ENCODE results near the gene ADAMTS8. TPM values are rescaled to one million over a fixed set of nuclear protein-coding genes. Genes with fewer than 3 reads are reported as not detected.

Gene ADAMTS8
- polyA plus RNA-seq, 2 of the 4 experiments (the other 2 are of a cell fraction): 0.17 to 0.26 TPM

DNA sequence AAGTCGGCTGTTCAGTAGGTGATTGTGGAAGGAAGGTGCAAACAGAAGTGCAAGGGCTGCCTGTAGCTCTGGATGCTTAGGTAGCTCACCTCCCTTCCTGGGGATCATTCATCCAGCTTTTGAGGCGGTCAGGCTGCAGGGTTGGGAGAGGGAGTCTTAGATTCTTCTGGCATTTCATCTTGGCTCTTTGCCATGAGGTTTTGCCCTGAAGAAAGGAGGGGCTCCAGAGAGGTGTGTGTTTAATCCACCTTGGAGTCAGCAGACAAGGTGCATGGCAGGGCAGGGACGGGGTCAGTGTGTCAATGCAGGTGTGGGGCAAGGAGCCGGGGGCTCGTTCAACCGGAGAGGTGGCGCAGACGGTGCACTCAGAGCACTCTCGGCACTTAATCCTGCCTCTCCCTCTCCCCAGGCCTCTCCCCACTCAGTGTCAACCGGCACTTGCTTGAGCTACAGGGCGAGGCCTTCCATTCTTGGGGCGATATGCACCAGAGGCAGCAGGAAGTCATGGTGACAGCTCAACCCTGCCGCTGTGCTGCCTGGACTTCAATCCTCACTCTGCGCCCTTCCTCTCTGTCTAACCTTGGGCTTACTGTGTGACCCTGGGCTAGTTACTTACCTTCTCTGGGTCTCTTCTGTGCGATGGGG lies 27.2 kb upstream of the ADAMTS8 start:
- Histone ChIP-seq H3K4me2 (no peak overlapping the region), H3K9me3 (no peaks in the 10 kb centered on the region), H3K4me3 (no peak overlapping the region), H3K27ac (no peak overlapping the region), H3K4me1 (peaks cover 6% of the 10 kb centered on the region; the same call in 1 of the 3 replicates)
- ATAC-seq (no peak), DNase-seq (ENCODE audit: low read depth in 1 of 2, low spot score in 1 of 2) (no peak), FAIRE-seq (no peak)
- ChIA-PET POLR2A (no interaction called here), CTCF (interaction anchor here (1.3 kb wide), 1 partner anchor 21 kb away, joined by 3 read pairs; no protein-coding TSS in a partner anchor)
- TF ChIP-seq, protein P1, sequence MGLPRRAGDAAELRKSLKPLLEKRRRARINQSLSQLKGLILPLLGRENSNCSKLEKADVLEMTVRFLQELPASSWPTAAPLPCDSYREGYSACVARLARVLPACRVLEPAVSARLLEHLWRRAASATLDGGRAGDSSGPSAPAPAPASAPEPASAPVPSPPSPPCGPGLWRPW (IDR thresholded peaks at IDR 0.05): no peak
- TF ChIP-seq ESRRA (IDR thresholded peaks at IDR 0.05; ENCODE audit: borderline replicate concordance, low read length): no peak
- TF ChIP-seq HOXB13 (CRISPR knock-in tag; IDR thresholded peaks at IDR 0.05; ENCODE audit: low read depth): no peak
- no peak for TF ChIP-seq FOXS1 (CRISPR knock-in tag; IDR thresholded peaks at IDR 0.05)
- no peak for TF ChIP-seq CBX2 (IDR thresholded peaks at IDR 0.05; ENCODE audit: borderline replicate concordance, low read depth)
- no peak for TF ChIP-seq MAZ (IDR thresholded peaks at IDR 0.05; ENCODE audit: borderline replicate concordance, low read depth, low read length)
- TF ChIP-seq, protein P2, sequence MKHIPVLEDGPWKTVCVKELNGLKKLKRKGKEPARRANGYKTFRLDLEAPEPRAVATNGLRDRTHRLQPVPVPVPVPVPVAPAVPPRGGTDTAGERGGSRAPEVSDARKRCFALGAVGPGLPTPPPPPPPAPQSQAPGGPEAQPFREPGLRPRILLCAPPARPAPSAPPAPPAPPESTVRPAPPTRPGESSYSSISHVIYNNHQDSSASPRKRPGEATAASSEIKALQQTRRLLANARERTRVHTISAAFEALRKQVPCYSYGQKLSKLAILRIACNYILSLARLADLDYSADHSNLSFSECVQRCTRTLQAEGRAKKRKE (CRISPR knock-in tag; IDR thresholded peaks at IDR 0.05; ENCODE audit: low read depth): no peak
- no peak for TF ChIP-seq GATA3 (IDR thresholded peaks at IDR 0.05; ENCODE audit: borderline replicate concordance)
- no peak for TF ChIP-seq MYC (IDR thresholded peaks at IDR 0.05; ENCODE audit: borderline replicate concordance, low read length)
- TF ChIP-seq NPAS2 (CRISPR knock-in tag; IDR thresholded peaks at IDR 0.05; ENCODE audit: borderline replicate concordance): no peak
- no peak for TF ChIP-seq JUNB (IDR thresholded peaks at IDR 0.05)
- TF ChIP-seq RNF2 (IDR thresholded peaks at IDR 0.05; ENCODE audit: borderline replicate concordance, low read depth): no peak
- 82% methylated on average over 14 of the region's 15 CpGs for WGBS (ENCODE audit: missing lambda C conversion rate)

GRCh38 chr11:130454491-130455252 lies 26.3 kb upstream of the ADAMTS8 start:
- DNase-seq (ENCODE audit: low read depth in 1 of 2, low spot score in 1 of 2) (no peak), ATAC-seq (no peak), FAIRE-seq (no peak)
- Histone ChIP-seq H3K9me3 (no peaks in the 10 kb centered on the region), H3K4me3 (no peak overlapping the region), H3K27ac (no peak overlapping the region), H3K4me2 (no peak overlapping the region), H3K4me1 (peaks cover 15% of the 10 kb centered on the region; the same call in 1 of the 3 replicates)
- 73% methylated on average over 12 of the region's 12 CpGs for WGBS (ENCODE audit: missing lambda C conversion rate)
- TF ChIP-seq EHMT2 (IDR thresholded peaks at IDR 0.05; ENCODE audit: low read depth) (no peak), PHF8 (IDR thresholded peaks at IDR 0.05; ENCODE audit: borderline replicate concordance, low read depth) (no peak), MAX (IDR thresholded peaks at IDR 0.05) (no peak), KDM1A (IDR thresholded peaks at IDR 0.05; ENCODE audit: low read depth) (no peak), HOXB13 (CRISPR knock-in tag; IDR thresholded peaks at IDR 0.05; ENCODE audit: low read depth) (no peak), JUN (IDR thresholded peaks at IDR 0.05) (no peak), MYC (IDR thresholded peaks at IDR 0.05; ENCODE audit: borderline replicate concordance, low read length) (no peak), CEBPB (IDR thresholded peaks at IDR 0.05) (no peak)
- TF ChIP-seq, protein P3, sequence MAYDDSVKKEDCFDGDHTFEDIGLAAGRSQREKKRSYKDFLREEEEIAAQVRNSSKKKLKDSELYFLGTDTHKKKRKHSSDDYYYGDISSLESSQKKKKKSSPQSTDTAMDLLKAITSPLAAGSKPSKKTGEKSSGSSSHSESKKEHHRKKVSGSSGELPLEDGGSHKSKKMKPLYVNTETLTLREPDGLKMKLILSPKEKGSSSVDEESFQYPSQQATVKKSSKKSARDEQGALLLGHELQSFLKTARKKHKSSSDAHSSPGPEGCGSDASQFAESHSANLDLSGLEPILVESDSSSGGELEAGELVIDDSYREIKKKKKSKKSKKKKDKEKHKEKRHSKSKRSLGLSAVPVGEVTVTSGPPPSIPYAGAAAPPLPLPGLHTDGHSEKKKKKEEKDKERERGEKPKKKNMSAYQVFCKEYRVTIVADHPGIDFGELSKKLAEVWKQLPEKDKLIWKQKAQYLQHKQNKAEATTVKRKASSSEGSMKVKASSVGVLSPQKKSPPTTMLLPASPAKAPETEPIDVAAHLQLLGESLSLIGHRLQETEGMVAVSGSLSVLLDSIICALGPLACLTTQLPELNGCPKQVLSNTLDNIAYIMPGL (CRISPR knock-in tag; IDR thresholded peaks at IDR 0.05; ENCODE audit: borderline replicate concordance): no peak
- POLR2A ChIA-PET: no interaction called here
- CTCF ChIA-PET: no interaction called here

All from A549 (cell line).